Gastroesophageal sphincter (tissue), 3 donors: ENCODE data around the gene LOXHD1.

Experiments used
- EP300 ChIP-seq: sonication (generic); formaldehyde crosslinking; IDR thresholded peaks from one replicate; pipeline ENCODE4 v1.6.1; 2017; ENCODE audit warnings: antibody characterized with exemption, mild to moderate bottlenecking
- POLR2AphosphoS5 ChIP-seq: sonication (generic); formaldehyde crosslinking; IDR thresholded peaks from one replicate; pipeline ENCODE4 v1.6.1; 2017; ENCODE audit warnings: antibody characterized with exemption
- TF ChIP-seq, protein P1 (sequence below), 4 experiments: fragments of 200-600 bp in 2 of 4; fragments of 450-650 bp in 2 of 4; sonication (generic) in 1 of 4; IDR thresholded peaks; one replicate each; pipeline ENCODE4 v1.5.1; 2017 to 2019; ENCODE audit warnings: antibody characterized with exemption in 4 of 4, mild to moderate bottlenecking in 2 of 4, moderate library complexity in 2 of 4

- TF ChIP-seq, protein P1, sequence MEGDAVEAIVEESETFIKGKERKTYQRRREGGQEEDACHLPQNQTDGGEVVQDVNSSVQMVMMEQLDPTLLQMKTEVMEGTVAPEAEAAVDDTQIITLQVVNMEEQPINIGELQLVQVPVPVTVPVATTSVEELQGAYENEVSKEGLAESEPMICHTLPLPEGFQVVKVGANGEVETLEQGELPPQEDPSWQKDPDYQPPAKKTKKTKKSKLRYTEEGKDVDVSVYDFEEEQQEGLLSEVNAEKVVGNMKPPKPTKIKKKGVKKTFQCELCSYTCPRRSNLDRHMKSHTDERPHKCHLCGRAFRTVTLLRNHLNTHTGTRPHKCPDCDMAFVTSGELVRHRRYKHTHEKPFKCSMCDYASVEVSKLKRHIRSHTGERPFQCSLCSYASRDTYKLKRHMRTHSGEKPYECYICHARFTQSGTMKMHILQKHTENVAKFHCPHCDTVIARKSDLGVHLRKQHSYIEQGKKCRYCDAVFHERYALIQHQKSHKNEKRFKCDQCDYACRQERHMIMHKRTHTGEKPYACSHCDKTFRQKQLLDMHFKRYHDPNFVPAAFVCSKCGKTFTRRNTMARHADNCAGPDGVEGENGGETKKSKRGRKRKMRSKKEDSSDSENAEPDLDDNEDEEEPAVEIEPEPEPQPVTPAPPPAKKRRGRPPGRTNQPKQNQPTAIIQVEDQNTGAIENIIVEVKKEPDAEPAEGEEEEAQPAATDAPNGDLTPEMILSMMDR (IDR thresholded peaks at IDR 0.05) = no peak
- TF ChIP-seq EP300 (no peak), POLR2AphosphoS5 (no peak)
Measured at GRCh38 chr18:46581648-46582047, 75.4 kb downstream of the LOXHD1 start.
